ENCODE data around the gene METAP1.
"Not testable (repeated sequence)": the region's sequence is repeated elsewhere in the genome, so short reads cannot be mapped to it uniquely, and the experiment has no call there.

Gene METAP1

GRCh38 chr4:99102634-99103033, 107.1 kb downstream of the METAP1 start:
- H3K4me3 ChIP-seq (ENCODE audit: low read depth, low read length): no peak overlapping the region
- DNase-seq (ENCODE audit: low read depth): no peak
- no peak for TF ChIP-seq CTCF (IDR thresholded peaks at IDR 0.05; ENCODE audit: low read depth, low read length, missing control alignments)
- in situ Hi-C loops (cut with HindIII; ENCODE audit: low sequenced_read_pairs): no loop called here

- no peak overlapping the region for H3K4me3 ChIP-seq (ENCODE audit: low read depth, low read length)
- no peak for DNase-seq (ENCODE audit: low read depth)
- TF ChIP-seq CTCF (IDR thresholded peaks at IDR 0.05; ENCODE audit: low read depth, low read length, missing control alignments): no peak
- in situ Hi-C loops (cut with HindIII; ENCODE audit: low sequenced_read_pairs): no loop called here
These were observed 107.6 kb downstream of the METAP1 start for GRCh38 chr4:99103166-99103565.

- no peak for DNase-seq (ENCODE audit: low read depth)
- H3K4me3 ChIP-seq (ENCODE audit: low read depth, low read length): no peak overlapping the region
- in situ Hi-C loops (cut with HindIII; ENCODE audit: low sequenced_read_pairs): no loop called here
- TF ChIP-seq CTCF (IDR thresholded peaks at IDR 0.05; ENCODE audit: low read depth, low read length, missing control alignments): no peak
These were observed 108.6 kb downstream of the METAP1 start for GRCh38 chr4:99104153-99104552.

- H3K4me3 ChIP-seq (ENCODE audit: low read depth, low read length); DNase-seq (ENCODE audit: low read depth); in situ Hi-C loops (cut with HindIII; ENCODE audit: low sequenced_read_pairs): not testable (repeated sequence)
These were observed 113.8 kb downstream of the METAP1 start for GRCh38 chr4:99109286-99109685.

All from astrocyte of the cerebellum (primary cell).